DND-41 (cell line): ENCODE measurements around the gene TUBB.
A peak's percentile ranks its signal among the peaks of the same experiment; 100 is the strongest.

Source experiments
- CTCF ChIP-seq: IDR thresholded peaks from 2 replicates; pipeline ENCODE4 v1.5.1; 2012; ENCODE audit warnings: borderline replicate concordance, low read length, moderate library complexity, mild to moderate bottlenecking; ENCODE audit not compliant: poor library complexity, severe bottlenecking; ENCODE audit errors: extremely low read depth
- EZH2 ChIP-seq: IDR thresholded peaks from 3 replicates; pipeline ENCODE4 v1.6.1; 2012; ENCODE audit warnings: borderline replicate concordance, low read depth, mild to moderate bottlenecking, moderate library complexity, low read length, inconsistent platforms; ENCODE audit not compliant: severe bottlenecking

GRCh38 chr6:30730601-30731435 is 10.7 kb downstream of the TUBB start:
- TF ChIP-seq CTCF (peak; percentile 73), EZH2 (no peak)
